Adrenal gland (tissue), 5 donors: ENCODE measurements around the gene SREK1.

ENCODE experiments used
- POLR2A ChIP-seq, 2 donors: fragments of 450-650 bp; IDR thresholded peaks; one replicate each; pipeline ENCODE4 v1.6.1; 2017; ENCODE audit warnings: antibody characterized with exemption in 2 of 2, mild to moderate bottlenecking in 2 of 2, moderate library complexity in 1 of 2
- TF ChIP-seq, protein P1 (sequence below), 6 experiments: fragments of 450-650 bp in 4 of 6; fragments of 200-600 bp in 2 of 6; sonication (generic) in 1 of 6; IDR thresholded peaks; 1 replicate in 5 of 6; 2 replicates in 1 of 6; pipeline versions ENCODE4 v1.5.1 to v1.8.0; 2016 to 2021; ENCODE audit warnings: antibody characterized with exemption in 6 of 6, mild to moderate bottlenecking in 2 of 6, moderate library complexity in 1 of 6
- donor health status: DM: no; HTN: no; CAD: no.

DNA sequence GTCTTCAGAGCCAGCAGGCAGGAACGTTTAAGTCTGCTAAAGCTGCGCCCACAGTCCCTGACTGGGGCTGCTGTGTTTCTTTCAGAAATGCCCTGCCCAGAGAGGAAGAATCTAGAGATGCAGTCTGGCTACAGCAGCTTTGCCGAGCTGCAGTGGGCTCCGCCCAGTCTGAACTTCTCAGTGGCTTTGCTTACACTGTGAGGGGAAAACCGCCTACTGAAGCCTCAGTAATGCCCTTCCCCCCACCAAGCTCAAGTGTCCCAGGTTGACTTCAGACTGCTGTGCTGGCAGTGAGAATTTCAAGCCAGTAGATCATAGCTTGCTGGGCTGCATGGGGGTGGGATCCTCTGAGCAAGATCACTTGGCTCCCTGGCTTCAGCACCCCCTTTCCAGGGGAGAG, 78.4 kb downstream of the SREK1 start:
- TF ChIP-seq, protein P1, sequence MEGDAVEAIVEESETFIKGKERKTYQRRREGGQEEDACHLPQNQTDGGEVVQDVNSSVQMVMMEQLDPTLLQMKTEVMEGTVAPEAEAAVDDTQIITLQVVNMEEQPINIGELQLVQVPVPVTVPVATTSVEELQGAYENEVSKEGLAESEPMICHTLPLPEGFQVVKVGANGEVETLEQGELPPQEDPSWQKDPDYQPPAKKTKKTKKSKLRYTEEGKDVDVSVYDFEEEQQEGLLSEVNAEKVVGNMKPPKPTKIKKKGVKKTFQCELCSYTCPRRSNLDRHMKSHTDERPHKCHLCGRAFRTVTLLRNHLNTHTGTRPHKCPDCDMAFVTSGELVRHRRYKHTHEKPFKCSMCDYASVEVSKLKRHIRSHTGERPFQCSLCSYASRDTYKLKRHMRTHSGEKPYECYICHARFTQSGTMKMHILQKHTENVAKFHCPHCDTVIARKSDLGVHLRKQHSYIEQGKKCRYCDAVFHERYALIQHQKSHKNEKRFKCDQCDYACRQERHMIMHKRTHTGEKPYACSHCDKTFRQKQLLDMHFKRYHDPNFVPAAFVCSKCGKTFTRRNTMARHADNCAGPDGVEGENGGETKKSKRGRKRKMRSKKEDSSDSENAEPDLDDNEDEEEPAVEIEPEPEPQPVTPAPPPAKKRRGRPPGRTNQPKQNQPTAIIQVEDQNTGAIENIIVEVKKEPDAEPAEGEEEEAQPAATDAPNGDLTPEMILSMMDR (IDR thresholded peaks at IDR 0.05) = no peak
- TF ChIP-seq POLR2A (IDR thresholded peaks at IDR 0.05) = no peak
